ENCODE data around the gene PPA1. TPM values are rescaled to one million over a fixed set of nuclear protein-coding genes. Genes with fewer than 3 reads are reported as not detected.

PPA1 gene
- total and polyA plus RNA-seq, 2 donors (not counting 3 experiments of a cell fraction or from before 2014, with no cell fraction given) = 63.5 to 140 TPM

- no peak for FAIRE-seq
- H3K4me3 ChIP-seq (replicated peaks in 1 of 3; ENCODE audit: insufficient read depth in 1 of 3, low read depth in 1 of 3, low read length in 3 of 3) = no peak overlapping the region
Measured at GRCh38 chr10:70253878-70254765, 20.9 kb upstream of the PPA1 start.

GRCh38 chr10:70250961-70251680, 17.9 kb upstream of the PPA1 start:
- H3K4me3 ChIP-seq (replicated peaks in 1 of 3; ENCODE audit: insufficient read depth in 1 of 3, low read depth in 1 of 3, low read length in 3 of 3) = no peak overlapping the region
- dilution Hi-C loops (cut with MboI; ENCODE audit: extremely low pct_ligation_motif_present, low sequenced_read_pairs) = no loop called here
- no peak for FAIRE-seq
- no peaks in the 10 kb centered on the region for H3K9me3 ChIP-seq (replicated peaks; ENCODE audit: control insufficient read depth, insufficient read depth, low read length)
- TF ChIP-seq MAX (IDR thresholded peaks at IDR 0.05; ENCODE audit: insufficient read depth, insufficient read length) (no peak), POLR2A (IDR thresholded peaks at IDR 0.05; ENCODE audit: low read depth, low read length) (no peak), JUN (IDR thresholded peaks at IDR 0.05; ENCODE audit: borderline replicate concordance, insufficient read depth, insufficient read length, low read depth) (no peak), GATA2 (IDR thresholded peaks at IDR 0.05; ENCODE audit: insufficient read depth, insufficient read length, low read depth, low read length) (no peak), EZH2 (IDR thresholded peaks at IDR 0.05; ENCODE audit: borderline replicate concordance, low read depth, low read length, severe bottlenecking) (no peak), POLR2AphosphoS5 (IDR thresholded peaks at IDR 0.05; ENCODE audit: insufficient read depth, low read depth, low read length) (no peak), FOS (IDR thresholded peaks at IDR 0.05; ENCODE audit: borderline replicate concordance, insufficient read depth, low read length) (no peak), CTCF (IDR thresholded peaks at IDR 0.05; ENCODE audit: extremely low read depth in 1 of 2, insufficient read depth in 1 of 2, low read depth in 1 of 2, low read length in 2 of 2) (no peak), MYC (IDR thresholded peaks at IDR 0.05; ENCODE audit: low read depth, low read length) (no peak)
- intact Hi-C loops (cut with micrococcal nuclease) = no loop called here
- H3K4me2 ChIP-seq (ENCODE audit: insufficient read depth, low read length) = no peak overlapping the region
- no peaks in the 10 kb centered on the region for H3K9me1 ChIP-seq (replicated peaks; ENCODE audit: control insufficient read depth, extremely low read depth, insufficient read depth, low read length)
- no peaks in the 10 kb centered on the region for H3K36me3 ChIP-seq (ENCODE audit: control insufficient read depth in 2 of 2, extremely low read depth in 1 of 2, insufficient read depth in 2 of 2, low read length in 2 of 2)
- no peaks in the 10 kb centered on the region for H4K20me1 ChIP-seq (replicated peaks; ENCODE audit: control insufficient read depth, extremely low read depth, insufficient read depth, low read length)
- ChIA-PET POLR2A (no interaction called here), CTCF (interaction anchor here (0.8 to 1.6 kb wide), 4 partner anchors 17 to 210 kb away, joined by 4 read pairs; no protein-coding TSS in a partner anchor)
- H2AFZ ChIP-seq (ENCODE audit: low read depth, low read length) = no peak overlapping the region
- peaks cover 3% of the 10 kb centered on the region for H3K4me1 ChIP-seq (ENCODE audit: control insufficient read depth, extremely low read depth, insufficient read depth, low read length)
- peaks cover 47 to 67% of the 10 kb centered on the region in 2 experiments for H3K27me3 ChIP-seq (ENCODE audit: control insufficient read depth in 2 of 2, insufficient read depth in 2 of 2, low read length in 2 of 2)
- DNase-seq (ENCODE audit: low read depth, low spot score) = no peak
- H3K79me2 ChIP-seq (ENCODE audit: control insufficient read depth, insufficient read depth, low read length) = no peaks in the 10 kb centered on the region
- BruUV-seq (replicated peaks) = no TSS peak
- H3K27ac ChIP-seq (ENCODE audit: insufficient read depth, low read depth, low read length) = no peak overlapping the region
- H3K9ac ChIP-seq (replicated peaks; ENCODE audit: extremely low read depth, insufficient read depth, low read length) = no peak overlapping the region

More at GRCh38 chr10:70253878-70254765, 20.9 kb upstream of the PPA1 start:
- Histone ChIP-seq H3K9me3 (replicated peaks; ENCODE audit: control insufficient read depth, insufficient read depth, low read length) (no peaks in the 10 kb centered on the region), H3K4me1 (ENCODE audit: control insufficient read depth, extremely low read depth, insufficient read depth, low read length) (peaks cover 3% of the 10 kb centered on the region), H3K4me2 (ENCODE audit: insufficient read depth, low read length) (no peak overlapping the region), H3K27ac (ENCODE audit: insufficient read depth, low read depth, low read length) (no peak overlapping the region), H4K20me1 (replicated peaks; ENCODE audit: control insufficient read depth, extremely low read depth, insufficient read depth, low read length) (no peaks in the 10 kb centered on the region), H3K36me3 (ENCODE audit: control insufficient read depth in 2 of 2, extremely low read depth in 1 of 2, insufficient read depth in 2 of 2, low read length in 2 of 2) (no peaks in the 10 kb centered on the region), H3K9ac (replicated peaks; ENCODE audit: extremely low read depth, insufficient read depth, low read length) (no peak overlapping the region), H3K9me1 (replicated peaks; ENCODE audit: control insufficient read depth, extremely low read depth, insufficient read depth, low read length) (no peaks in the 10 kb centered on the region), H3K27me3 (ENCODE audit: control insufficient read depth in 2 of 2, insufficient read depth in 2 of 2, low read length in 2 of 2) (peaks cover 41 to 66% of the 10 kb centered on the region in 2 experiments), H3K79me2 (ENCODE audit: control insufficient read depth, insufficient read depth, low read length) (no peaks in the 10 kb centered on the region), H2AFZ (ENCODE audit: low read depth, low read length) (no peak overlapping the region)
- ChIA-PET POLR2A (no interaction called here), CTCF (interaction anchor here (0.8 to 3.5 kb wide), 3 partner anchors 10 to 19 kb away, joined by 4 to 18 read pairs (median 4); no protein-coding TSS in a partner anchor)
- TF ChIP-seq EZH2 (IDR thresholded peaks at IDR 0.05; ENCODE audit: borderline replicate concordance, low read depth, low read length, severe bottlenecking) = no peak
- TF ChIP-seq MYC (IDR thresholded peaks at IDR 0.05; ENCODE audit: low read depth, low read length) = no peak
- TF ChIP-seq JUN (IDR thresholded peaks at IDR 0.05; ENCODE audit: borderline replicate concordance, insufficient read depth, insufficient read length, low read depth) = no peak
- no peak for TF ChIP-seq MAX (IDR thresholded peaks at IDR 0.05; ENCODE audit: insufficient read depth, insufficient read length)
- no peak for TF ChIP-seq FOS (IDR thresholded peaks at IDR 0.05; ENCODE audit: borderline replicate concordance, insufficient read depth, low read length)
- no peak for TF ChIP-seq GATA2 (IDR thresholded peaks at IDR 0.05; ENCODE audit: insufficient read depth, insufficient read length, low read depth, low read length)
- no TSS peak for BruUV-seq (replicated peaks)
- dilution Hi-C loops (cut with MboI; ENCODE audit: extremely low pct_ligation_motif_present, low sequenced_read_pairs) (no loop called here), intact Hi-C loops (cut with micrococcal nuclease) (no loop called here)
- no peak for DNase-seq (ENCODE audit: low read depth, low spot score)
